Activated T-cell treated with anti-CD3 and anti-CD28 coated beads, Interleukin-2, amount 50 U/mL, for 4 hours (primary cell): ENCODE data around the gene KIAA1671. TPM values are rescaled to one million over a fixed set of nuclear protein-coding genes. Genes with fewer than 3 reads are reported as not detected.

Experiments used
- ATAC-seq, 2 donors: fragments of 200-7000 bp; cut with Tn5 transposase; one replicate each; pipeline ENCODE4 v1.10.0; 2021
- DNase-seq: peaks from one replicate; pipeline ENCODE4 v3.0.0-alpha.2; 2020
- H3K27me3 Mint-ChIP-seq: one replicate; pipeline ENCODE4 v1.8.0; 2021; ENCODE audit warnings: low read depth, mixed read lengths
- H3K36me3 Mint-ChIP-seq: one replicate; pipeline ENCODE4 v1.8.0; 2022; ENCODE audit warnings: mixed read lengths; ENCODE audit not compliant: insufficient read depth
- H3K4me1 Mint-ChIP-seq: one replicate; pipeline ENCODE4 v1.8.0; 2021; ENCODE audit warnings: low read depth, mixed read lengths
- H3K4me3 Mint-ChIP-seq: one replicate; pipeline ENCODE4 v1.8.0; 2021; ENCODE audit warnings: mild to moderate bottlenecking, moderate library complexity, mixed read lengths
- H3K9me3 Mint-ChIP-seq: one replicate; pipeline ENCODE4 v1.8.0; 2021; ENCODE audit warnings: mixed read lengths
- total RNA-seq, 3 donors: library from RNA; stranded (reverse); gene quantifications; one replicate each; pipeline ENCODE4 v1.2.1, GENCODE V29; 2021

Gene KIAA1671
- total RNA-seq, 3 donors from 2014 or later, result 4.0 to 9.7 (median 7.3) TPM

DNA sequence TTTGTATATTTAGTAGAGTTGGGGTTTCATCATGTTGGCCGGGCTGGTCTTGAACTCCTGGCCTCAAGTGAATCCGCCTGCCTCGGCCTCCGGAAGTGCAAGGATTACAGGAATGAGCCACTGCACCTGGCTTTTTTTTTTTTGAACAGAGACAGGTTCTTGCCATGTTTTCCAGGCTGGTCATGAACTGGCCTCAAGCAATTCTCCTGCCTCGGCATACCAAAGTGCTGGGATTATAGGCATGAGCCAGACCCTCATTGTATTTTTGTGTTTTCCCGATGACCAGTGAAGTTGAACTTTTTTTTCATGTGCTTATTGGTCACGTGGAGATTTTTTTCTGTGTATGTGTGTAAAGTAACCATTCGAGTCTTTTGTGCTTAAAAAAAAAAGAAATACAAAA lies 48.2 kb downstream of the KIAA1671 start:
- Mint-ChIP-seq H3K4me1 (peaks cover 3% of the 10 kb centered on the region), H3K9me3 (peaks cover 3% of the 10 kb centered on the region), H3K4me3 (no peak overlapping the region), H3K27me3 (peaks cover 14% of the 10 kb centered on the region), H3K36me3 (no peaks in the 10 kb centered on the region)
- DNase-seq (no peak), ATAC-seq (no peak)

DNA sequence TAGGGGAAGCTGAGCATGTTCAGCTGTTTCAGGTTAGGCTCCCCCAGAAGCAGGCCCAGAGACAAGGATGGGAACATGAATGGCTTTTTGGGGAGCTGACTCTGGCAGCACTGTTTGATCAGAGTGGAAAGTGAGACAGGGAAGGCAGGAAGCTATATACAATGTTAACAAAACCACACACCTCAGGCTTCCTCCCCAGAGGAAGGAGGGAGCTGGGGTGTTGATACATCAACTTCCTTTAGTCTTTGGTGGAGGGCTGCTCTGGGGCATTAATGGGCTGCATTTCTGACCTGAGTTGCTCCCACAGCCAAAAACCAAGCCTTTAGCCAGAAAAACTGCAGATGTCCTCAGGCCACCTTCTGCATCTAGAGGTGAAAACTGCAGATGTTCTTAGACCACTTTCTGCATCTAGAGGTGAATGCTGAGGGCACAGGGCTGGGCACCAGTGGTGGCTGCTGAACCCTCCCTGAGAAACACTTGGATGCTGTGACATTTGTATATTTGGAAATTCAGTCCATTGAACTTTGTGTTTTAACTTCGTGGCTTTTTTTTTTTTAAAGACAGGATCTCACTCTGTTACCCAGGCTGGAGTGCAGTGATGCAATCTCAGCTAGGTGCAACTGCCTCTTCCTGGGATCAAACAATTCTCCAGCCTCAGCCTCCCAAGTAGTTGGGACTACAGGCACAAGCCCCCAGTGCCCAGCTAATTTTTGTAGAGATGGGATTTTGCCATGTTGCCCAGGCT lies 49.9 kb downstream of the KIAA1671 start:
- DNase-seq (no peak), ATAC-seq (no peak)
- Mint-ChIP-seq H3K4me3 (no peak overlapping the region), H3K4me1 (peaks cover 3% of the 10 kb centered on the region), H3K27me3 (peaks cover 2% of the 10 kb centered on the region), H3K36me3 (no peaks in the 10 kb centered on the region), H3K9me3 (peaks cover 3% of the 10 kb centered on the region)

DNA sequence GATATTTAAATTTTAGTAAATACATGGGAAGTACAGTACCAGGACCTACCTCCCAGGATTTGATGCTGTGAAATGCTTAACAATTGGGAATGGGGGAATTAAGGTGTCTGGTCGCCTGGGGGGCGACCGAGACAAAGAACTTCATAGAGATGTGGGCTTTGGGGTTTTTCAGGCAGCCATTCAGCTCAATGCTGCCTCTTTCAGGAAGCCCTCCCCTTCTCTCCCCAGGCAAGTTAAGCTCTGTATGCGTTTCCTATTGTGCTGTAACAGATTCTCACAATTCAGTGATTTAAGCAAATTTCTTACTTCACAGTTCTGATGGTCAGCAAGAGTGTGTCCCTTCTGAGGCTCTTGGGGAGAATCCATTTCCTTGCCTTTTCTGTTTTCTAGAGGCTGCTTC lies 53.8 kb downstream of the KIAA1671 start:
- no peak for ATAC-seq
- Mint-ChIP-seq H3K36me3 (no peaks in the 10 kb centered on the region), H3K9me3 (peaks cover 3% of the 10 kb centered on the region), H3K4me1 (peaks cover 3% of the 10 kb centered on the region), H3K4me3 (no peak overlapping the region), H3K27me3 (no peaks in the 10 kb centered on the region)
- no peak for DNase-seq

GRCh38 chr22:25007444-25008106 lies 55.1 kb downstream of the KIAA1671 start:
- H3K4me1 Mint-ChIP-seq, result no peaks in the 10 kb centered on the region
- no peak for ATAC-seq
- no peaks in the 10 kb centered on the region for H3K9me3 Mint-ChIP-seq
- H3K4me3 Mint-ChIP-seq, result no peak overlapping the region
- no peaks in the 10 kb centered on the region for H3K27me3 Mint-ChIP-seq
- no peak for DNase-seq
- no peaks in the 10 kb centered on the region for H3K36me3 Mint-ChIP-seq

- Mint-ChIP-seq H3K9me3 (no peaks in the 10 kb centered on the region), H3K36me3 (no peaks in the 10 kb centered on the region), H3K4me3 (no peak overlapping the region), H3K4me1 (no peaks in the 10 kb centered on the region), H3K27me3 (no peaks in the 10 kb centered on the region)
- no peak for DNase-seq
- ATAC-seq, result no peak
These were observed 56.1 kb downstream of the KIAA1671 start for GRCh38 chr22:25008666-25009065.

- no peaks in the 10 kb centered on the region for H3K36me3 Mint-ChIP-seq
- no peaks in the 10 kb centered on the region for H3K9me3 Mint-ChIP-seq
- ATAC-seq (no peak), DNase-seq (no peak)
- H3K4me1 Mint-ChIP-seq, result no peaks in the 10 kb centered on the region
- H3K4me3 Mint-ChIP-seq, result no peak overlapping the region
- H3K27me3 Mint-ChIP-seq, result peaks cover 3% of the 10 kb centered on the region
These were observed 60.2 kb downstream of the KIAA1671 start for GRCh38 chr22:25012741-25013143.

GRCh38 chr22:25013607-25014006 lies 61.1 kb downstream of the KIAA1671 start:
- Mint-ChIP-seq H3K9me3 (no peaks in the 10 kb centered on the region), H3K4me1 (no peaks in the 10 kb centered on the region), H3K36me3 (no peaks in the 10 kb centered on the region), H3K4me3 (no peak overlapping the region), H3K27me3 (peaks cover 7% of the 10 kb centered on the region)
- ATAC-seq, result no peak
- no peak for DNase-seq

DNA sequence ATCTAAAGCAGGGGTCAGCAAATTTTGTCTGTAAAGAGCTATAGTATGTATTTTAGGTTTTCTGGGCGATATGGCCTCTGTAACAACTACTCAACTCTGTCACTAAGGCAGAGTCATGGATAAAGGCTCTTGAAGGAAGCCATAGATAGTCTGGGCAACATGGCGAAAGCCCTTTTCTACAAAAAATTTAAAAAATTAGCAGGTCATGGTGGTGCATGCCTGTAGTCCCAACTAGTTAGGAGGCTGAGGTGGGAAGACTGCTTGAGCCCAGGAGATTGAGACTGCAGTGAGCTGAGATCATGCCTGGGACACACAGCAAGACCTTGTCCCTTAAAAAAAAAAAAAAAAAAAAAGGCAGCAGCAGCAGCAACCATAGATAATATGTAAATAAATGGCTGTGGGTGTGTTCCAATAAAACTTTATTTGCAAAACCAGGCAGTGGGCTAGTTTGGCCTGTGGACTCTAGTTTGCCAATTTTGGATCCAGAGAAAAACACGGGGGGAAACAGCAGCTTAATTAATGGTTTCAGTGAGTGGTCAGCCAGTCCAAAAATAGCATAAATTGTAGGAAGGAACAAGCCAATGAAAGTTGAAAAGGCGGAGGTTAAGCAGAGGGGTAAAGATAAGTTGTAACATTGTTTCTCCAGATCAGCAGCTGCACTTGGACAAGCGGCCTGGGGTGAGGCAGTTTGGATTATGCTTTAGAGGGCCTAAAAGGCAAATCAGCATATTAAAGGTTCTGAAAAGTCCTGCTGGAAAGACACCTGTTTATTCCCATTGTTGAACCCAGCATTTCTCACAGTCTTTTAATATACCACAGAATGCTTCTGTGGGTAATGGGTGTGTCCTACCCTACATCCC lies 62.6 kb downstream of the KIAA1671 start:
- no peaks in the 10 kb centered on the region for H3K36me3 Mint-ChIP-seq
- ATAC-seq (no peak), DNase-seq (no peak)
- no peaks in the 10 kb centered on the region for H3K4me1 Mint-ChIP-seq
- no peak overlapping the region for H3K4me3 Mint-ChIP-seq
- no peaks in the 10 kb centered on the region for H3K9me3 Mint-ChIP-seq
- peaks cover 8% of the 10 kb centered on the region for H3K27me3 Mint-ChIP-seq

DNA sequence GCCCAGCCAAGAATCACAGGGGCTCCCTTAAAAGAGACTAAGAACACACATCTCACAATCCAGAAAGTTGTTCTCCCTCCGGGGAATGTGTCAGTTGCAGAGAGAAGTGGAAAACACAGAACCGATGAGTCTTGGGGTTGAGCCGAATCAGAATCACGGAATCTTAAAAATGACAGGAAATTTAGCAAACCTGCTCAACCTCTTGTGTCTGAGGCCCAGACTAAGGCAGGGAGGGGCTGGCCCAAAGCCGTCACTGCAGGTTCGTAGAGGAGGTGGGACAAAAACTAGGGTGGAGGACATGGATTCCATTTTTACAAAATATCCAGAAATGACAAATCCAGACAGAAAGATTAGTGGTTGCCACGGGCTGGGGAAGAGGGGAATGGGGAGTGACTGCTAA lies 63.8 kb downstream of the KIAA1671 start:
- Mint-ChIP-seq H3K9me3 (no peaks in the 10 kb centered on the region), H3K36me3 (no peaks in the 10 kb centered on the region), H3K27me3 (peaks cover 13% of the 10 kb centered on the region), H3K4me3 (no peak overlapping the region), H3K4me1 (no peaks in the 10 kb centered on the region)
- DNase-seq, result no peak
- ATAC-seq, result no peak

GRCh38 chr22:25018009-25018408 lies 65.5 kb downstream of the KIAA1671 start:
- Mint-ChIP-seq H3K4me1 (no peaks in the 10 kb centered on the region), H3K36me3 (no peaks in the 10 kb centered on the region), H3K9me3 (no peaks in the 10 kb centered on the region), H3K4me3 (no peak overlapping the region), H3K27me3 (peaks cover 13% of the 10 kb centered on the region)
- ATAC-seq (no peak), DNase-seq (no peak)

GRCh38 chr22:25019427-25020184 lies 67.1 kb downstream of the KIAA1671 start:
- Mint-ChIP-seq H3K27me3 (peaks cover 10% of the 10 kb centered on the region), H3K4me1 (no peaks in the 10 kb centered on the region), H3K4me3 (no peak overlapping the region), H3K9me3 (no peaks in the 10 kb centered on the region), H3K36me3 (no peaks in the 10 kb centered on the region)
- ATAC-seq, result no peak
- no peak for DNase-seq

- ATAC-seq, result no peak
- H3K9me3 Mint-ChIP-seq, result no peaks in the 10 kb centered on the region
- peaks cover 10% of the 10 kb centered on the region for H3K27me3 Mint-ChIP-seq
- DNase-seq, result no peak
- H3K36me3 Mint-ChIP-seq, result no peaks in the 10 kb centered on the region
- peaks cover 5% of the 10 kb centered on the region for H3K4me1 Mint-ChIP-seq
- H3K4me3 Mint-ChIP-seq, result no peak overlapping the region
These were observed 68.9 kb downstream of the KIAA1671 start for GRCh38 chr22:25021409-25021808.

DNA sequence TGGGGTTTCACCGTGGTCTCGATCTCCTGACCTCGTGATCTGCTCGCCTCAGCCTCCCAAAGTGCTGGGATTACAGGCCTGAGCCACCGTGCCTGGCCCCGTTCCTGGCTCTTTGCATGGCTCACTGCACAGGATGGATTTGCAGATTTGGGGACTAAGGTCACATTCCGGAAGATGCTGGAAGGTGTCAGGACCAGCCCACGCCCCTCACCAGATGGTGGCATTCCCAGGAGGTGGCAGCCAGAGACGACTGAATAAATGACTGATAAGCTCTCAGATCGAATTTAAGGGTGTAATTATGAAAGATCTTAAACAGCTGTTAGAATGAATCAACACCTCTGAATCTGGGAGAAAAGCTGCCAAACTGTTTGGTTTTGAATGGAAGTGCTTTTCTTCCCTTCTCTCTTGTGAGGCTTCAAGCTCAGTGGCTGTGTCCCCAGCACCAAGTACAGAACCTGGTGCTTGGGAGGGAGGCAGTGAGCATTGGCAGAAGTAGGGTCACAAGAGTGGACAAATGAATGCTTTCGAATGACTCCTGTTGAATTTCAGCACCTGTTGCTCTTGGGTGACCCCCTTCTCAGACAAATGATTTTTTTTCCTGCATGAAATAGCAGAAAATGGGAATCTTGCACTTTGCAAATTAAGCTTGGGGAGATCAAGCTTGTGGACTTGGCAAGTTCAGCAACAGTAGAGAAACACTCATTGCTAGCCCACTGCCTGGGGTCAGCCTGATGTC lies 69.6 kb downstream of the KIAA1671 start:
- Mint-ChIP-seq H3K27me3 (peaks cover 10% of the 10 kb centered on the region), H3K4me1 (peaks cover 5% of the 10 kb centered on the region), H3K36me3 (no peaks in the 10 kb centered on the region), H3K9me3 (no peaks in the 10 kb centered on the region), H3K4me3 (no peak overlapping the region)
- DNase-seq (no peak), ATAC-seq (no peak)
